OCI-LY7 (cell line): Measurements from ENCODE around the gene SNX25. TPM values are rescaled to one million over a fixed set of nuclear protein-coding genes. Genes with fewer than 3 reads are reported as not detected.

Experiments
- BruUV-seq: library from RNA; stranded (reverse); fragments of 400-500 nt; replicated peaks from 2 replicates; lab custom pipeline; 2021; lab: Mats Ljungman, UMichigan
- CTCF ChIA-PET: fragments of 300-600 bp; sonication (Branson Sonifier 250); formaldehyde crosslinking; loops from one replicate; lab custom pipeline; 2022; ENCODE audit warnings: antibody characterized with exemption; ENCODE audit not compliant: unreplicated experiment; lab: Charles Lee
- POLR2A ChIA-PET: fragments of 300-600 bp; sonication (Branson Sonifier 250); formaldehyde crosslinking; loops from one replicate; lab custom pipeline; 2022; ENCODE audit warnings: antibody characterized with exemption; lab: Charles Lee
- DNase-seq: peaks from one replicate; pipeline ENCODE4 v3.0.0-alpha.2; 2015; ENCODE audit warnings: low spot score
- H2AFZ ChIP-seq: fragments of 200-600 bp; sonication (generic), shearing (Covaris generic); 2 replicates; pipeline ENCODE4 v1.6.1; 2014; ENCODE audit warnings: mild to moderate bottlenecking, antibody characterized with exemption, low read length, moderate library complexity
- H3K27ac ChIP-seq: fragments of 200-600 bp; sonication (generic); 2 replicates; pipeline ENCODE4 v1.5.1; 2014; ENCODE audit warnings: mixed run types, low read depth, mild to moderate bottlenecking, moderate library complexity, low read length, inconsistent platforms; ENCODE audit not compliant: poor library complexity, severe bottlenecking
- H3K36me3 ChIP-seq: fragments of 200-600 bp; sonication (generic); 2 replicates; pipeline ENCODE4 v1.6.1; 2014; ENCODE audit warnings: mild to moderate bottlenecking, antibody characterized with exemption, low read length, moderate library complexity, mixed read lengths; ENCODE audit not compliant: insufficient read depth
- H3K4me1 ChIP-seq: fragments of 200-600 bp; sonication (generic); 2 replicates; pipeline ENCODE4 v1.5.1; 2014; ENCODE audit warnings: mild to moderate bottlenecking, low read length; ENCODE audit not compliant: insufficient read depth, poor library complexity, severe bottlenecking
- H3K4me2 ChIP-seq: fragments of 200-600 bp; sonication (generic); 2 replicates; pipeline ENCODE4 v1.6.1; 2014; ENCODE audit warnings: mild to moderate bottlenecking, low read length
- H3K4me3 ChIP-seq: fragments of 200-600 bp; sonication (generic); 2 replicates; pipeline ENCODE4 v1.5.1; 2014; ENCODE audit warnings: mild to moderate bottlenecking, low read depth, low read length; ENCODE audit not compliant: poor library complexity, severe bottlenecking
- H3K79me2 ChIP-seq: fragments of 200-600 bp; sonication (generic); 2 replicates; pipeline ENCODE4 v1.6.1; 2016; ENCODE audit warnings: low read depth, mild to moderate bottlenecking, low read length, moderate library complexity, mixed read lengths; ENCODE audit not compliant: insufficient read depth
- H3K9me2 ChIP-seq: fragments of 200-600 bp; sonication (generic); 2 replicates; pipeline ENCODE4 v1.6.1; 2016; ENCODE audit warnings: mild to moderate bottlenecking, low read length, mixed read lengths; ENCODE audit not compliant: insufficient read depth
- H3K9me3 ChIP-seq: fragments of 200-600 bp; sonication (generic); 2 replicates; pipeline ENCODE4 v1.6.1; 2014; ENCODE audit warnings: mild to moderate bottlenecking, mixed run types, low read length, mixed read lengths
- H4K20me1 ChIP-seq: fragments of 200-600 bp; sonication (generic); 2 replicates; pipeline ENCODE4 v1.6.1; 2014; ENCODE audit warnings: mild to moderate bottlenecking, antibody characterized with exemption, low read length, moderate library complexity, mixed read lengths; ENCODE audit not compliant: insufficient read depth
- EZH2phosphoT487 ChIP-seq: fragments of 200-600 bp; sonication (generic); IDR thresholded peaks from 2 replicates; pipeline ENCODE4 v1.6.1; 2018; ENCODE audit warnings: low read depth, borderline replicate concordance, mild to moderate bottlenecking, mixed run types, antibody characterized with exemption, low read length, moderate library complexity, mixed read lengths
- intact Hi-C: fragments of 100-400 bp; cut with micrococcal nuclease; formaldehyde crosslinking; loops from one replicate; pipeline ENCODE4 v1.10.0; 2022; ENCODE audit not compliant: unreplicated experiment
- total RNA-seq, 2 experiments: library from RNA; depleted of rRNA in 1 of 2; stranded (reverse); fragments of >200 nt in 1 of 2; shearing (Covaris generic) in 1 of 2; gene quantifications; 2 replicates each; pipeline ENCODE4 v1.2.3, GENCODE V29; 2014 to 2022
- TF ChIP-seq, protein P1 (sequence below): fragments of 200-600 bp; sonication (generic); conservative IDR thresholded peaks from 2 replicates; pipeline ENCODE4 v1.5.1; 2014; ENCODE audit warnings: mild to moderate bottlenecking, antibody characterized with exemption, low read length, moderate library complexity, mixed read lengths

Gene SNX25
- total RNA-seq, 2 experiments from 2014 or later: 33.7 to 55.6 TPM

DNA sequence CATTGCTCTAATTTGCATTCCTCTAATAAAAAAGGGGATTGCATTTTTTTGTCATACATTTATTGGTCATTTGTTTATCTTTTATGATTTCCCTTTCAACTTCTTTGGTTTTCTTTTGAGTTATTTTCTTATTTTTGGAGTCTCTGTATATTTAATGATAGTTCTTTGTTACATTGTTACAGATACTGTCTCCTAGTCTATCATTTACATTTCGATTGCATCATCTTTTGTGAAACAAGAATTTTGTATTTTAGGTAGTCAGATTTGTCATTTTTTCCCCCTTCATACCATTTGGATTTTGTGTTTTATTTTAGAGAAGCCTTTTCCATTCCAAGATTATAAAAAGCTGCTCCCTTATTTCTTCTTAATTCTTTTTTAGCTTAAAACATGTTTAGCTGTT lies 37.1 kb downstream of the SNX25 start:
- ChIA-PET CTCF (no interaction called here), POLR2A (interaction anchor here (0.5 to 2.9 kb wide), 11 partner anchors 10 to 909 kb away, joined by 3 to 26 read pairs (median 5); no protein-coding TSS in a partner anchor)
- Histone ChIP-seq H3K4me3 (no peak overlapping the region), H3K36me3 (peaks cover 25% of the 10 kb centered on the region), H3K4me1 (peaks cover 5% of the 10 kb centered on the region), H3K27ac (no peak overlapping the region), H3K9me2 (no peaks in the 10 kb centered on the region), H3K9me3 (no peaks in the 10 kb centered on the region), H3K79me2 (peaks cover 24% of the 10 kb centered on the region; the same call in 1 of the 2 replicates), H2AFZ (no peak overlapping the region), H4K20me1 (no peaks in the 10 kb centered on the region), H3K4me2 (no peak overlapping the region)
- intact Hi-C loops: no loop called here
- TF ChIP-seq, protein P1, sequence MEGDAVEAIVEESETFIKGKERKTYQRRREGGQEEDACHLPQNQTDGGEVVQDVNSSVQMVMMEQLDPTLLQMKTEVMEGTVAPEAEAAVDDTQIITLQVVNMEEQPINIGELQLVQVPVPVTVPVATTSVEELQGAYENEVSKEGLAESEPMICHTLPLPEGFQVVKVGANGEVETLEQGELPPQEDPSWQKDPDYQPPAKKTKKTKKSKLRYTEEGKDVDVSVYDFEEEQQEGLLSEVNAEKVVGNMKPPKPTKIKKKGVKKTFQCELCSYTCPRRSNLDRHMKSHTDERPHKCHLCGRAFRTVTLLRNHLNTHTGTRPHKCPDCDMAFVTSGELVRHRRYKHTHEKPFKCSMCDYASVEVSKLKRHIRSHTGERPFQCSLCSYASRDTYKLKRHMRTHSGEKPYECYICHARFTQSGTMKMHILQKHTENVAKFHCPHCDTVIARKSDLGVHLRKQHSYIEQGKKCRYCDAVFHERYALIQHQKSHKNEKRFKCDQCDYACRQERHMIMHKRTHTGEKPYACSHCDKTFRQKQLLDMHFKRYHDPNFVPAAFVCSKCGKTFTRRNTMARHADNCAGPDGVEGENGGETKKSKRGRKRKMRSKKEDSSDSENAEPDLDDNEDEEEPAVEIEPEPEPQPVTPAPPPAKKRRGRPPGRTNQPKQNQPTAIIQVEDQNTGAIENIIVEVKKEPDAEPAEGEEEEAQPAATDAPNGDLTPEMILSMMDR: no peak
- no peak for TF ChIP-seq EZH2phosphoT487
- no TSS peak for BruUV-seq
- no peak for DNase-seq

DNA sequence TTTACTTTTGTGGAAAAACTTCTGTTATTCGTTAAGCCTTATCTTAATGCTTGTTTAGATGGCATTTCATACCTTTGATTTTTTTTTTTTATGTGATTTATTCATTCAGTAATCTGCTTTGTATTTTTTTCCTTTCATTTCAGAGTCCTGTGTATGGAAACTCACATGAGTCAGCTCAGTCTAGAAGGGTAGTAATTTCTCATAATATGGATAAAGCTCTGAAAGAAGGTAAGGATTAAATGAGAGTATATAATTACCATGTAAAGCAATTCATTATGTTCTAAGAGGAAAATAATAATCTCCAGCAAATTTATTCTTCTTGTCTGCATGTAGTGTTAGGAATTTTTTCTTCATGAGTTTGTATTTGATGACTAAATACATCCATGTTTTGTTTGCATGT lies 37.8 kb downstream of the SNX25 start:
- H3K27ac ChIP-seq: no peak overlapping the region
- no peak for DNase-seq
- no peaks in the 10 kb centered on the region for H4K20me1 ChIP-seq
- H3K9me3 ChIP-seq: no peaks in the 10 kb centered on the region
- H3K4me1 ChIP-seq: peaks cover 5% of the 10 kb centered on the region
- no peak overlapping the region for H2AFZ ChIP-seq
- no TSS peak for BruUV-seq
- POLR2A ChIA-PET: interaction anchor here (0.5 to 2.9 kb wide), 12 partner anchors 10 to 909 kb away, joined by 3 to 26 read pairs (median 4); no protein-coding TSS in a partner anchor
- H3K79me2 ChIP-seq: peaks cover 17% of the 10 kb centered on the region; the same call in 1 of the 2 replicates
- CTCF ChIA-PET: no interaction called here
- TF ChIP-seq, protein P1: no peak
- TF ChIP-seq EZH2phosphoT487: no peak
- H3K9me2 ChIP-seq: no peaks in the 10 kb centered on the region
- no peak overlapping the region for H3K4me2 ChIP-seq
- intact Hi-C loops: no loop called here
- no peak overlapping the region for H3K4me3 ChIP-seq
- H3K36me3 ChIP-seq: peaks cover 25% of the 10 kb centered on the region

DNA sequence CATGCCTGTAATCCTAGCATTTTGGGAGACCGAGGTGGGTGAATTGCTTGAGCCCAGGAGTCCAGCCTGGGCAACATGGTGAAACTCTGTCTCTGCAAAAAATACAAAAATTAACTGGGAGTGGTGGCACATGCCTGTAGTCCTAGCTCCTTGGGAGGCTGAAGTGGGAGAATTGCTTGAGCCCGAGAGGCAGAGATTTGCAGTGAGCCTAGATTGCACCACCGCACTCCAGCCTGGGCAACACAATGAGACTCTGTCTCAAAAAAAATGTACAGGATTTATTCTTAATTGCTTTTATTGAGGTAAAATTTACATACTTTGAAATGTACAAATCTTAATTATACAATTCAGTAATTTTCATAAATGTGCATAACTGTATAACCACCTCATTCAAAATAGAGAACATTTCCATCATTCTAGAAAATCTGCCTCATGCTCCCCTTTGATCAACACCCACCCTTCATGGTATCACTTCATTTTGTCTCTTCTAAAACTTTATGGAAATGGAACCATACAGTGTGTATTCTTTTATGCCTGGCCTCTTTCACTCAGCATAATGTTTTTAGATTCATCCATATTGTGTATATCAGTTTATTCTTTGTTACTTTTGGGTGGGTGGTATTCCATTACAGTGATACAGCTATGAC lies 39.1 kb downstream of the SNX25 start:
- CTCF ChIA-PET: no interaction called here
- Histone ChIP-seq H3K4me1 (peaks cover 5% of the 10 kb centered on the region), H2AFZ (no peak overlapping the region), H3K27ac (no peak overlapping the region), H3K4me2 (no peak overlapping the region), H3K36me3 (peaks cover 25% of the 10 kb centered on the region), H3K4me3 (no peak overlapping the region), H3K9me3 (no peaks in the 10 kb centered on the region), H3K79me2 (peaks cover 13% of the 10 kb centered on the region; the same call in 1 of the 2 replicates), H4K20me1 (no peaks in the 10 kb centered on the region), H3K9me2 (no peaks in the 10 kb centered on the region)
- BruUV-seq: no TSS peak
- intact Hi-C loops: no loop called here
- DNase-seq: no peak
- TF ChIP-seq, protein P1: no peak
- TF ChIP-seq EZH2phosphoT487: no peak
- POLR2A ChIA-PET: interaction anchor here (1.0 kb wide), 1 partner anchor 14 kb away, joined by 3 read pairs; no protein-coding TSS in a partner anchor
